22Rv1 (cell line): ENCODE data around the gene HEMGN.

Experiments used
- CTCF ChIP-seq: fragments of 450-650 bp; IDR thresholded peaks from 2 replicates; pipeline ENCODE4 v1.5.1; 2017; ENCODE audit warnings: mild to moderate bottlenecking
- ZFX ChIP-seq: fragments of 450-650 bp; IDR thresholded peaks from 2 replicates; pipeline ENCODE4 v1.6.1; 2017; ENCODE audit warnings: antibody characterized with exemption, borderline replicate concordance

- TF ChIP-seq CTCF (no peak), ZFX (no peak)
Measured at GRCh38 chr9:97933297-97933998, 4.5 kb downstream of the HEMGN start.
